HCT116 (cell line): ENCODE results near the gene OST4. TPM values are rescaled to one million over a fixed set of nuclear protein-coding genes. Genes with fewer than 3 reads are reported as not detected.

Source experiments
- ATAC-seq: fragments of 200-7000 bp; cut with Tn5 transposase; 2 replicates; pipeline ENCODE4 v1.9.1; 2020; ENCODE audit warnings: mild to moderate bottlenecking, moderate library complexity
- BruUV-seq: library from RNA; stranded (reverse); fragments of 400-500 nt; replicated peaks from 2 replicates; lab custom pipeline; 2021; lab: Mats Ljungman, UMichigan
- CTCF ChIA-PET: fragments of 300-600 bp; sonication (Branson Sonifier 250); formaldehyde crosslinking; loops from one replicate; lab custom pipeline; 2021; ENCODE audit warnings: antibody characterized with exemption; lab: Charles Lee
- POLR2A ChIA-PET: fragments of 300-600, 350-600 bp; sonication (Branson Sonifier 250); formaldehyde crosslinking; loops from one replicate; lab custom pipeline; 2021; ENCODE audit warnings: antibody characterized with exemption; lab: Charles Lee
- RAD21 ChIA-PET, 2 experiments: fragments of 300-600 bp; sonication (Branson Sonifier 250); formaldehyde crosslinking; loops; one replicate each; lab custom pipeline; 2023; ENCODE audit warnings: low total read pairs in 2 of 2; ENCODE audit not compliant: uncharacterized antibody in 2 of 2, unreplicated experiment in 2 of 2, low non-redundant PET in 1 of 2; lab: Charles Lee
- DNase-seq: peaks from one replicate; pipeline ENCODE4 v3.0.0-alpha.2; 2010; ENCODE audit warnings: low read depth, low spot score
- H2AFZ ChIP-seq: fragments of 200-600 bp; shearing (Covaris generic), sonication (generic); 2 replicates; pipeline ENCODE4 v1.6.1; 2017; ENCODE audit warnings: low read depth, mixed run types, mixed read lengths, antibody characterized with exemption, low read length; ENCODE audit not compliant: poor library complexity, severe bottlenecking
- H3K27ac ChIP-seq: 2 replicates; pipeline ENCODE4 v1.5.1; 2012; ENCODE audit warnings: low read depth, low read length
- H3K27me3 ChIP-seq: fragments of 200-600 bp; sonication (generic); 2 replicates; pipeline ENCODE4 v1.6.1; 2016; ENCODE audit warnings: mixed run types, low read length, mixed read lengths; ENCODE audit not compliant: insufficient read depth
- H3K36me3 ChIP-seq, 2 experiments: fragments of 200-500 bp in 1 of 2; fragments of 200-600 bp in 1 of 2; sonication (Bioruptor generic) in 1 of 2; sonication (generic) in 1 of 2; 2 replicates each; pipeline versions ENCODE4 v1.5.1 to v1.6.1; 2014 to 2016; ENCODE audit warnings: low read length in 2 of 2, inconsistent platforms in 1 of 2, mixed read lengths in 1 of 2, mixed run types in 1 of 2; ENCODE audit not compliant: insufficient read depth in 2 of 2, control insufficient read depth in 1 of 2
- H3K4me1 ChIP-seq, 2 experiments: fragments of 200-600 bp in 1 of 2; sonication (generic) in 1 of 2; 2 replicates each; pipeline versions ENCODE4 v1.5.1 to v1.6.1; 2012 to 2017; ENCODE audit warnings: low read length in 2 of 2, inconsistent platforms in 1 of 2, mild to moderate bottlenecking in 1 of 2, mixed read lengths in 1 of 2, mixed run types in 1 of 2, moderate library complexity in 1 of 2; ENCODE audit not compliant: insufficient read depth in 2 of 2, control insufficient read depth in 1 of 2
- H3K4me2 ChIP-seq: fragments of 200-600 bp; sonication (generic); 2 replicates; pipeline ENCODE4 v1.6.1; 2017; ENCODE audit warnings: mixed run types, low read length, mixed read lengths
- H3K4me3 ChIP-seq, 2 experiments: fragments of 200-600 bp in 1 of 2; sonication (generic) in 1 of 2; replicated peaks in 1 of 2; 2 replicates each; pipeline ENCODE4 v1.5.1; 2011 to 2016; ENCODE audit warnings: low read length in 2 of 2, control low read depth in 1 of 2, low read depth in 1 of 2, mild to moderate bottlenecking in 1 of 2, mixed read lengths in 1 of 2, mixed run types in 1 of 2
- H3K79me2 ChIP-seq: fragments of 200-600 bp; sonication (generic); 2 replicates; pipeline ENCODE4 v1.6.1; 2017; ENCODE audit warnings: mild to moderate bottlenecking, mixed run types, low read length, moderate library complexity, mixed read lengths; ENCODE audit not compliant: insufficient read depth
- H3K9ac ChIP-seq: fragments of 200-600 bp; sonication (generic); 2 replicates; pipeline ENCODE4 v1.6.1; 2016; ENCODE audit warnings: low read length, mixed read lengths
- H3K9me2 ChIP-seq: fragments of 200-600 bp; sonication (generic), shearing (Covaris generic); 2 replicates; pipeline ENCODE4 v1.6.1; 2017; ENCODE audit warnings: mixed run types, mild to moderate bottlenecking, moderate library complexity; ENCODE audit not compliant: insufficient read depth
- H3K9me3 ChIP-seq, 2 experiments: fragments of 200-500 bp in 1 of 2; fragments of 200-600 bp in 1 of 2; sonication (Bioruptor generic) in 1 of 2; sonication (generic) in 1 of 2; 2 replicates each; pipeline ENCODE4 v1.6.1; 2014 to 2017; ENCODE audit warnings: low read length in 2 of 2, mixed read lengths in 2 of 2, inconsistent platforms in 1 of 2, low read depth in 1 of 2, mild to moderate bottlenecking in 1 of 2, mixed run types in 1 of 2, moderate library complexity in 1 of 2; ENCODE audit not compliant: control insufficient read depth in 1 of 2, insufficient read depth in 1 of 2
- H4K20me1 ChIP-seq: fragments of 200-600 bp; sonication (generic), shearing (Covaris generic); 2 replicates; pipeline ENCODE4 v1.6.1; 2017; ENCODE audit warnings: mixed run types, mild to moderate bottlenecking, moderate library complexity; ENCODE audit not compliant: insufficient read depth
- EGR1 ChIP-seq: IDR thresholded peaks from 2 replicates; pipeline ENCODE4 v1.6.1; 2012; ENCODE audit warnings: low read depth
- FOSL1 ChIP-seq: IDR thresholded peaks from 2 replicates; pipeline ENCODE4 v1.6.1; 2012; ENCODE audit warnings: low read depth
- POLR2A ChIP-seq: IDR thresholded peaks from 2 replicates; pipeline ENCODE4 v1.7.0; 2011; ENCODE audit warnings: borderline replicate concordance; ENCODE audit not compliant: insufficient read depth, insufficient read length; ENCODE audit errors: extremely low read depth
- POLR2AphosphoS5 ChIP-seq: IDR thresholded peaks from 2 replicates; pipeline ENCODE4 v1.6.1; 2011; ENCODE audit warnings: mild to moderate bottlenecking, low read depth, low read length, moderate library complexity
- REST ChIP-seq: IDR thresholded peaks from 2 replicates; pipeline ENCODE4 v1.6.1; 2012; ENCODE audit warnings: low read depth
- SRF ChIP-seq: IDR thresholded peaks from 2 replicates; pipeline ENCODE4 v1.6.1; 2012; ENCODE audit warnings: low read depth
- ZBTB33 ChIP-seq: IDR thresholded peaks from 2 replicates; pipeline ENCODE4 v1.6.1; 2011; ENCODE audit warnings: mild to moderate bottlenecking, low read length, moderate library complexity; ENCODE audit not compliant: insufficient replicate concordance; ENCODE audit errors: extremely low read depth
- intact Hi-C: fragments of 100-400 bp; cut with micrococcal nuclease; formaldehyde crosslinking; loops from 2 replicates; pipeline ENCODE4 v1.10.0; 2022
- total RNA-seq: library from RNA; stranded (reverse); gene quantifications from one replicate; pipeline ENCODE4 v1.2.1, GENCODE V29; 2021; ENCODE audit not compliant: unreplicated experiment

Gene OST4
- total RNA-seq, 1 experiment from 2014 or later: 187 TPM

- Histone ChIP-seq H3K4me3 (no peak overlapping the region), H3K27ac (no peak overlapping the region), H3K36me3 (peaks cover 9 to 17% of the 10 kb centered on the region in 2 experiments; a peak in 2 of 4 replicates), H2AFZ (no peak overlapping the region), H3K27me3 (no peaks in the 10 kb centered on the region), H4K20me1 (no peaks in the 10 kb centered on the region), H3K79me2 (no peaks in the 10 kb centered on the region), H3K9me2 (no peaks in the 10 kb centered on the region), H3K4me2 (no peak overlapping the region), H3K9me3 (no peaks in the 10 kb centered on the region), H3K4me1 (no peaks in the 10 kb centered on the region), H3K9ac (no peak overlapping the region)
- TF ChIP-seq SRF (no peak), POLR2A (no peak), POLR2AphosphoS5 (no peak)
- CTCF ChIA-PET: no interaction called here
- RAD21 ChIA-PET: no interaction called here
- no TSS peak for BruUV-seq
- intact Hi-C loops: no loop called here
- POLR2A ChIA-PET: interaction anchor here (1.1 kb wide), 1 partner anchor 10 kb away, joined by 3 read pairs; no protein-coding TSS in a partner anchor
- ATAC-seq: no peak
- DNase-seq: no peak
Measured at GRCh38 chr2:27058210-27058609, 13.2 kb downstream of the OST4 start.

GRCh38 chr2:27057184-27057583, 14.3 kb downstream of the OST4 start:
- Histone ChIP-seq H3K9me2 (no peaks in the 10 kb centered on the region), H4K20me1 (no peaks in the 10 kb centered on the region), H3K36me3 (peaks cover 9 to 17% of the 10 kb centered on the region in 2 experiments; a peak in 2 of 4 replicates), H3K27ac (no peak overlapping the region), H3K9ac (no peak overlapping the region), H2AFZ (no peak overlapping the region), H3K4me1 (peaks cover 3 to 4% of the 10 kb centered on the region in 2 experiments), H3K4me3 (no peak overlapping the region), H3K27me3 (no peaks in the 10 kb centered on the region), H3K4me2 (no peak overlapping the region), H3K79me2 (no peaks in the 10 kb centered on the region), H3K9me3 (no peaks in the 10 kb centered on the region)
- ATAC-seq (no peak), DNase-seq (no peak)
- TF ChIP-seq POLR2AphosphoS5 (no peak), ZBTB33 (no peak), SRF (no peak), REST (no peak), EGR1 (no peak), FOSL1 (no peak)
- CTCF ChIA-PET: no interaction called here
- POLR2A ChIA-PET: no interaction called here
- intact Hi-C loops: no loop called here
- no TSS peak for BruUV-seq
- RAD21 ChIA-PET: no interaction called here
